WTC11 (cell line): ENCODE measurements around the gene ADSL. TPM values are rescaled to one million over a fixed set of nuclear protein-coding genes. Genes with fewer than 3 reads are reported as not detected.

Experiments used
- ATAC-seq: fragments of 200-7000 bp; cut with Tn5 transposase; 2 replicates; pipeline ENCODE4 v1.10.0; 2021; ENCODE audit warnings: mild to moderate bottlenecking, moderate library complexity
- CTCF ChIA-PET: fragments of 300-600 bp; sonication (Branson Sonifier 250); formaldehyde crosslinking; loops from one replicate; lab custom pipeline; 2021; ENCODE audit warnings: antibody characterized with exemption; lab: Charles Lee
- POLR2A ChIA-PET: fragments of 350-600 bp; sonication (Branson Sonifier 250); formaldehyde crosslinking; loops from one replicate; lab custom pipeline; 2021; ENCODE audit warnings: antibody characterized with exemption; lab: Charles Lee
- DNase-seq: peaks from one replicate; pipeline ENCODE4 v3.0.0; 2021; ENCODE audit warnings: low spot score
- H3K27ac Mint-ChIP-seq: 2 replicates; pipeline ENCODE4 v1.8.0; 2021; ENCODE audit warnings: mixed read lengths
- H3K27me3 Mint-ChIP-seq: 2 replicates; pipeline ENCODE4 v1.8.0; 2021; ENCODE audit warnings: low read depth, mild to moderate bottlenecking, moderate library complexity, mixed read lengths
- H3K36me3 Mint-ChIP-seq: 2 replicates; pipeline ENCODE4 v1.8.0; 2021; ENCODE audit warnings: mixed read lengths
- H3K4me1 Mint-ChIP-seq: 2 replicates; pipeline ENCODE4 v1.8.0; 2022; ENCODE audit warnings: mixed read lengths
- H3K4me3 Mint-ChIP-seq: 2 replicates; pipeline ENCODE4 v1.8.0; 2021; ENCODE audit warnings: mild to moderate bottlenecking, moderate library complexity, mixed read lengths
- H3K9me3 Mint-ChIP-seq: 2 replicates; pipeline ENCODE4 v1.8.0; 2021; ENCODE audit warnings: mixed read lengths
- AFF4 ChIP-seq: sonication (generic); formaldehyde crosslinking; IDR thresholded peaks from 2 replicates; pipeline ENCODE4 v1.8.1; 2023; ENCODE audit warnings: mild to moderate bottlenecking, missing genetic modification reagents, borderline replicate concordance
- ELF4 ChIP-seq: sonication (generic); formaldehyde crosslinking; IDR thresholded peaks from 2 replicates; pipeline ENCODE4 v1.8.1; 2022; ENCODE audit warnings: low read depth, mild to moderate bottlenecking, moderate library complexity, missing genetic modification reagents
- ETV6 ChIP-seq: sonication (generic); formaldehyde crosslinking; IDR thresholded peaks from 2 replicates; pipeline ENCODE4 v1.8.1; 2022; ENCODE audit warnings: mild to moderate bottlenecking, missing genetic modification reagents
- FOXP1 ChIP-seq: sonication (generic); formaldehyde crosslinking; IDR thresholded peaks from 2 replicates; pipeline ENCODE4 v1.8.0; 2022; ENCODE audit warnings: missing genetic modification reagents, mild to moderate bottlenecking, moderate library complexity, borderline replicate concordance
- GABPB1 ChIP-seq: sonication (generic); formaldehyde crosslinking; IDR thresholded peaks from 2 replicates; pipeline ENCODE4 v1.8.1; 2023; ENCODE audit warnings: mild to moderate bottlenecking, missing genetic modification reagents
- IRF1 ChIP-seq: sonication (generic); formaldehyde crosslinking; IDR thresholded peaks from 2 replicates; pipeline ENCODE4 v1.8.0; 2023; ENCODE audit warnings: missing genetic modification reagents
- MAX ChIP-seq: sonication (generic); formaldehyde crosslinking; IDR thresholded peaks from 2 replicates; pipeline ENCODE4 v1.8.0; 2022; ENCODE audit warnings: mild to moderate bottlenecking, missing genetic modification reagents
- PRRX2 ChIP-seq: fragments of 250-450 bp; sonication (Bioruptor Pico); IDR thresholded peaks from 2 replicates; pipeline ENCODE4 v1.8.0; 2021; ENCODE audit warnings: mild to moderate bottlenecking
- RELA ChIP-seq: sonication (generic); formaldehyde crosslinking; IDR thresholded peaks from 2 replicates; pipeline ENCODE4 v1.8.1; 2022; ENCODE audit warnings: missing genetic modification reagents, mild to moderate bottlenecking, borderline replicate concordance
- TCF7 ChIP-seq: sonication (generic); formaldehyde crosslinking; IDR thresholded peaks from 2 replicates; pipeline ENCODE4 v1.8.0; 2022; ENCODE audit warnings: mild to moderate bottlenecking, low read depth, missing genetic modification reagents, moderate library complexity
- TEAD1 ChIP-seq: sonication (generic); formaldehyde crosslinking; IDR thresholded peaks from 2 replicates; pipeline ENCODE4 v1.8.0; 2022; ENCODE audit warnings: mild to moderate bottlenecking, missing genetic modification reagents
- TEAD4 ChIP-seq: sonication (generic); formaldehyde crosslinking; IDR thresholded peaks from 2 replicates; pipeline ENCODE4 v1.8.0; 2022; ENCODE audit warnings: mild to moderate bottlenecking, missing genetic modification reagents
- ZNF263 ChIP-seq: sonication (generic); formaldehyde crosslinking; IDR thresholded peaks from 2 replicates; pipeline ENCODE4 v1.8.1; 2022; ENCODE audit warnings: low read depth, mild to moderate bottlenecking, moderate library complexity, missing genetic modification reagents
- total RNA-seq: library from RNA; stranded (reverse); gene quantifications from 3 replicates; pipeline ENCODE4 v1.2.3, GENCODE V29; 2021
- TF ChIP-seq, protein P1 (sequence below): sonication (generic); formaldehyde crosslinking; IDR thresholded peaks from 2 replicates; pipeline ENCODE4 v1.8.1; 2022; ENCODE audit warnings: mild to moderate bottlenecking, missing genetic modification reagents, moderate library complexity, borderline replicate concordance
- TF ChIP-seq, protein P2 (sequence below): sonication (generic); formaldehyde crosslinking; conservative IDR thresholded peaks from 2 replicates; pipeline ENCODE4 v1.8.1; 2022; ENCODE audit warnings: mild to moderate bottlenecking, missing genetic modification reagents
- TF ChIP-seq, protein P3 (sequence below): fragments of 200-600 bp; IDR thresholded peaks from 2 replicates; pipeline ENCODE4 v1.8.0; 2022; ENCODE audit warnings: antibody characterized with exemption
- TF ChIP-seq, protein P4 (sequence below): fragments of 250-450 bp; sonication (Bioruptor Pico); IDR thresholded peaks from 2 replicates; pipeline ENCODE4 v1.8.0; 2021; ENCODE audit warnings: mild to moderate bottlenecking
- TF ChIP-seq, protein P5 (sequence below): sonication (generic); formaldehyde crosslinking; IDR thresholded peaks from 2 replicates; pipeline ENCODE4 v1.8.0; 2023; ENCODE audit warnings: missing genetic modification reagents, mild to moderate bottlenecking, borderline replicate concordance
- TF ChIP-seq, protein P6 (sequence below): sonication (generic); formaldehyde crosslinking; IDR thresholded peaks from 2 replicates; pipeline ENCODE4 v1.8.1; 2023; ENCODE audit warnings: mild to moderate bottlenecking, missing genetic modification reagents, moderate library complexity

Gene ADSL
- total RNA-seq, 1 experiment from 2014 or later = 154 TPM

DNA sequence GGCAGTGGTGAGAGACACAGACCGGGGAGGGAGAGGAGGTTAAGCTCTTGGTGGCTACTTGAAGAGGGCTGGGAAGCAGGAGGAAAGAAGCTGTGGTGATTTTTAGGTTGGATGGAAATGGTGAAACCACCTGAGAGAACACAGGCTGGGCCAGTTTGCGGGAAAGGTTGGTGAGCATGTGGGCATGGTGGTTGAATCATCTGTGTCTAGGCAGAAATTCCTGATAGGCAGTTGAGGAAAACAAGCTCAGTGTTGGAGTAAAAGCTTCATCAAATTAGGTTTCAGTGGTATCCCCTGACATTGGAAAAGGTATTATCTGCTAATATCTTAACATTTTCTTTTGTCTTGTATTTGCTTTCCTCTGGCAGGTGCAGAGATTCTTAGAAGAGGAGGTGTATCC, 19.8 kb downstream of the ADSL start (continued):
- no peak for TF ChIP-seq PRRX2 (CRISPR knock-in tag)
- TF ChIP-seq, protein P1, sequence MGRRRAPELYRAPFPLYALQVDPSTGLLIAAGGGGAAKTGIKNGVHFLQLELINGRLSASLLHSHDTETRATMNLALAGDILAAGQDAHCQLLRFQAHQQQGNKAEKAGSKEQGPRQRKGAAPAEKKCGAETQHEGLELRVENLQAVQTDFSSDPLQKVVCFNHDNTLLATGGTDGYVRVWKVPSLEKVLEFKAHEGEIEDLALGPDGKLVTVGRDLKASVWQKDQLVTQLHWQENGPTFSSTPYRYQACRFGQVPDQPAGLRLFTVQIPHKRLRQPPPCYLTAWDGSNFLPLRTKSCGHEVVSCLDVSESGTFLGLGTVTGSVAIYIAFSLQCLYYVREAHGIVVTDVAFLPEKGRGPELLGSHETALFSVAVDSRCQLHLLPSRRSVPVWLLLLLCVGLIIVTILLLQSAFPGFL = no peak
- no peak for TF ChIP-seq FOXP1 (CRISPR knock-in tag)
- TF ChIP-seq, protein P2, sequence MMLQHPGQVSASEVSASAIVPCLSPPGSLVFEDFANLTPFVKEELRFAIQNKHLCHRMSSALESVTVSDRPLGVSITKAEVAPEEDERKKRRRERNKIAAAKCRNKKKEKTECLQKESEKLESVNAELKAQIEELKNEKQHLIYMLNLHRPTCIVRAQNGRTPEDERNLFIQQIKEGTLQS (CRISPR knock-in tag) = no peak
- TF ChIP-seq, protein P3, sequence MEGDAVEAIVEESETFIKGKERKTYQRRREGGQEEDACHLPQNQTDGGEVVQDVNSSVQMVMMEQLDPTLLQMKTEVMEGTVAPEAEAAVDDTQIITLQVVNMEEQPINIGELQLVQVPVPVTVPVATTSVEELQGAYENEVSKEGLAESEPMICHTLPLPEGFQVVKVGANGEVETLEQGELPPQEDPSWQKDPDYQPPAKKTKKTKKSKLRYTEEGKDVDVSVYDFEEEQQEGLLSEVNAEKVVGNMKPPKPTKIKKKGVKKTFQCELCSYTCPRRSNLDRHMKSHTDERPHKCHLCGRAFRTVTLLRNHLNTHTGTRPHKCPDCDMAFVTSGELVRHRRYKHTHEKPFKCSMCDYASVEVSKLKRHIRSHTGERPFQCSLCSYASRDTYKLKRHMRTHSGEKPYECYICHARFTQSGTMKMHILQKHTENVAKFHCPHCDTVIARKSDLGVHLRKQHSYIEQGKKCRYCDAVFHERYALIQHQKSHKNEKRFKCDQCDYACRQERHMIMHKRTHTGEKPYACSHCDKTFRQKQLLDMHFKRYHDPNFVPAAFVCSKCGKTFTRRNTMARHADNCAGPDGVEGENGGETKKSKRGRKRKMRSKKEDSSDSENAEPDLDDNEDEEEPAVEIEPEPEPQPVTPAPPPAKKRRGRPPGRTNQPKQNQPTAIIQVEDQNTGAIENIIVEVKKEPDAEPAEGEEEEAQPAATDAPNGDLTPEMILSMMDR = no peak
- TF ChIP-seq MAX = no peak
- TF ChIP-seq RELA = no peak
- TF ChIP-seq, all 79 proteins: peak for 0

- Mint-ChIP-seq H3K4me3 (no peak overlapping the region), H3K9me3 (no peaks in the 10 kb centered on the region), H3K27ac (no peak overlapping the region; the same call in 1 of the 2 replicates), H3K36me3 (peaks cover 61% of the 10 kb centered on the region), H3K27me3 (no peaks in the 10 kb centered on the region), H3K4me1 (peaks cover 8% of the 10 kb centered on the region)
- ATAC-seq (no peak), DNase-seq (no peak)
- TF ChIP-seq ETV6 (CRISPR knock-in tag) (no peak), TCF7 (CRISPR knock-in tag) (no peak), IRF1 (no peak), TEAD4 (CRISPR knock-in tag) (no peak), GABPB1 (no peak), ELF4 (CRISPR knock-in tag) (no peak), TEAD1 (CRISPR knock-in tag) (no peak), ZNF263 (no peak), AFF4 (CRISPR knock-in tag) (no peak)
- TF ChIP-seq, protein P4, sequence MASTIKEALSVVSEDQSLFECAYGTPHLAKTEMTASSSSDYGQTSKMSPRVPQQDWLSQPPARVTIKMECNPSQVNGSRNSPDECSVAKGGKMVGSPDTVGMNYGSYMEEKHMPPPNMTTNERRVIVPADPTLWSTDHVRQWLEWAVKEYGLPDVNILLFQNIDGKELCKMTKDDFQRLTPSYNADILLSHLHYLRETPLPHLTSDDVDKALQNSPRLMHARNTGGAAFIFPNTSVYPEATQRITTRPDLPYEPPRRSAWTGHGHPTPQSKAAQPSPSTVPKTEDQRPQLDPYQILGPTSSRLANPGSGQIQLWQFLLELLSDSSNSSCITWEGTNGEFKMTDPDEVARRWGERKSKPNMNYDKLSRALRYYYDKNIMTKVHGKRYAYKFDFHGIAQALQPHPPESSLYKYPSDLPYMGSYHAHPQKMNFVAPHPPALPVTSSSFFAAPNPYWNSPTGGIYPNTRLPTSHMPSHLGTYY (CRISPR knock-in tag) = no peak
- TF ChIP-seq, protein P5, sequence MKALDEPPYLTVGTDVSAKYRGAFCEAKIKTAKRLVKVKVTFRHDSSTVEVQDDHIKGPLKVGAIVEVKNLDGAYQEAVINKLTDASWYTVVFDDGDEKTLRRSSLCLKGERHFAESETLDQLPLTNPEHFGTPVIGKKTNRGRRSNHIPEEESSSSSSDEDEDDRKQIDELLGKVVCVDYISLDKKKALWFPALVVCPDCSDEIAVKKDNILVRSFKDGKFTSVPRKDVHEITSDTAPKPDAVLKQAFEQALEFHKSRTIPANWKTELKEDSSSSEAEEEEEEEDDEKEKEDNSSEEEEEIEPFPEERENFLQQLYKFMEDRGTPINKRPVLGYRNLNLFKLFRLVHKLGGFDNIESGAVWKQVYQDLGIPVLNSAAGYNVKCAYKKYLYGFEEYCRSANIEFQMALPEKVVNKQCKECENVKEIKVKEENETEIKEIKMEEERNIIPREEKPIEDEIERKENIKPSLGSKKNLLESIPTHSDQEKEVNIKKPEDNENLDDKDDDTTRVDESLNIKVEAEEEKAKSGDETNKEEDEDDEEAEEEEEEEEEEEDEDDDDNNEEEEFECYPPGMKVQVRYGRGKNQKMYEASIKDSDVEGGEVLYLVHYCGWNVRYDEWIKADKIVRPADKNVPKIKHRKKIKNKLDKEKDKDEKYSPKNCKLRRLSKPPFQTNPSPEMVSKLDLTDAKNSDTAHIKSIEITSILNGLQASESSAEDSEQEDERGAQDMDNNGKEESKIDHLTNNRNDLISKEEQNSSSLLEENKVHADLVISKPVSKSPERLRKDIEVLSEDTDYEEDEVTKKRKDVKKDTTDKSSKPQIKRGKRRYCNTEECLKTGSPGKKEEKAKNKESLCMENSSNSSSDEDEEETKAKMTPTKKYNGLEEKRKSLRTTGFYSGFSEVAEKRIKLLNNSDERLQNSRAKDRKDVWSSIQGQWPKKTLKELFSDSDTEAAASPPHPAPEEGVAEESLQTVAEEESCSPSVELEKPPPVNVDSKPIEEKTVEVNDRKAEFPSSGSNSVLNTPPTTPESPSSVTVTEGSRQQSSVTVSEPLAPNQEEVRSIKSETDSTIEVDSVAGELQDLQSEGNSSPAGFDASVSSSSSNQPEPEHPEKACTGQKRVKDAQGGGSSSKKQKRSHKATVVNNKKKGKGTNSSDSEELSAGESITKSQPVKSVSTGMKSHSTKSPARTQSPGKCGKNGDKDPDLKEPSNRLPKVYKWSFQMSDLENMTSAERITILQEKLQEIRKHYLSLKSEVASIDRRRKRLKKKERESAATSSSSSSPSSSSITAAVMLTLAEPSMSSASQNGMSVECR (CRISPR knock-in tag) = no peak
- TF ChIP-seq, protein P6, sequence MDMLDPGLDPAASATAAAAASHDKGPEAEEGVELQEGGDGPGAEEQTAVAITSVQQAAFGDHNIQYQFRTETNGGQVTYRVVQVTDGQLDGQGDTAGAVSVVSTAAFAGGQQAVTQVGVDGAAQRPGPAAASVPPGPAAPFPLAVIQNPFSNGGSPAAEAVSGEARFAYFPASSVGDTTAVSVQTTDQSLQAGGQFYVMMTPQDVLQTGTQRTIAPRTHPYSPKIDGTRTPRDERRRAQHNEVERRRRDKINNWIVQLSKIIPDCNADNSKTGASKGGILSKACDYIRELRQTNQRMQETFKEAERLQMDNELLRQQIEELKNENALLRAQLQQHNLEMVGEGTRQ (CRISPR knock-in tag) = no peak
- CTCF ChIA-PET = no interaction called here
- POLR2A ChIA-PET = no interaction called here
Measured at GRCh38 chr22:40367342-40367741, 21.0 kb downstream of the ADSL start.
